HUDEP-2 (cell line): ENCODE data around the gene SH3RF2.
"Not testable (repeated sequence)": the region's sequence is repeated elsewhere in the genome, so short reads cannot be mapped to it uniquely, and the experiment has no call there.

ENCODE experiments used
- DNase-seq, 76 experiments: peaks; one replicate each; lab custom pipeline; 2025; ENCODE audit not compliant: unreplicated experiment in 76 of 76; lab: John Stamatoyannopoulos, UW

SH3RF2 gene

GRCh38 chr5:146069780-146070099 lies 133.4 kb downstream of the SH3RF2 start:
- no peak for DNase-seq

DNA sequence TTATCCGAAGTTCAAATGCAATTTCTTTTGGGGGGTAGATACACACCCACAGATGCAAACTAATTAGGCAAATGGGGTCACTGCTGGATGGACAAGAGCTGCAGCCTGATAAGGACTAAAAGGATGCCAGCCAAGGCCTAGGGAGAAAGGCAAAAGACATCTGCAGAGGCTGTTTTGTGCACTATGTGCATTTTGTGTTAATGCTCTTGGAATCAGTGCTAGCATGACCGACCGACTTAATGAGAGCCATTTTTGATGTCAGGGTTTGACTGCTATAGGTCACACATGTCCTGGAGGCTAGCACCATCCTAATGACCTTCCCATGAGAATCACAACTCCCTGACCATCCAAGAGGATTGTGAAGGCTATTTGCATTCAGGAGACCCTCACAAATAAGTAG lies 134.4 kb downstream of the SH3RF2 start:
- DNase-seq, result no peak

- DNase-seq, result no peak
Measured at GRCh38 chr5:146071171-146071570, 134.8 kb downstream of the SH3RF2 start.

DNA sequence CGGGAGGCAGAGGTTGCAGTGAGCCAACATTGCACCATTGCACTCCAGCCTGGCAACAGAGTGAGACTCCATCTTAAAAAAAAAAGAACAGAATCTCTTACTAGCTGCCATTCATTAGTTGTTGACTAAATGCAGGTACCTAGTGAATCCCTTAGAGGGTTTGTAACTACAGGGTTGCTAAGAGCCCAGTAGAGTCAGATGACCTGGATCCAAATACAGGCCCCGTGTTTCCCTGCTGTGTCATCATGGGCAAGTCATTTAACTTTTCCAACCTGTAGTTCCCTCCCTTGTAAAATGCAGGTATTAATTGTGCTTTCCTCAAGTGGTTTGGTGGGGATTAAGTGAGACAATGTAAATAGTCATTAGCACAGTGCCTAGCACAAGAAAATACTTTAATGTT lies 136.2 kb downstream of the SH3RF2 start:
- DNase-seq, result no peak

- no peak for DNase-seq
Measured at GRCh38 chr5:146073239-146073900, 137.0 kb downstream of the SH3RF2 start.

- DNase-seq, result no peak
Measured at GRCh38 chr5:146076028-146076427, 139.7 kb downstream of the SH3RF2 start.

GRCh38 chr5:146076455-146076854 lies 140.1 kb downstream of the SH3RF2 start:
- no peak for DNase-seq

DNA sequence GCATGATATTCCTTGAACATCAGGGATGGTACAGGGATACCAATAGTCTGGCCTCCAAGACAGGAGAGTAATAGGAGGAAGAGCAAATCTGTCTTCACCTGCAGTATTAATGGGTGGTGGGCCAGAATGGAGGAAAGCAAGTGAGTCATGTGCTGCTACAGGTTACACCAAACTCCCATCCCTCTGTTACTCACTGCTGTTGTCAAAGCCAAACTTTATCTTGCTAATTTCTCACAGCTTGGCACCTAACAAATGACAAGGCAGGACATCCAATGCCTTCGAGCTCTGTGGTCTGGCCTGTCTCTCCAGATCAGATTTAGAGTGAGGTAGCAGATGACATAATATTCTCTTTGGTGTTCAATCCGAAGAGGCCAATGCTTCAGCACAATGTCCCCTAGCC lies 142.2 kb downstream of the SH3RF2 start:
- no peak for DNase-seq

DNA sequence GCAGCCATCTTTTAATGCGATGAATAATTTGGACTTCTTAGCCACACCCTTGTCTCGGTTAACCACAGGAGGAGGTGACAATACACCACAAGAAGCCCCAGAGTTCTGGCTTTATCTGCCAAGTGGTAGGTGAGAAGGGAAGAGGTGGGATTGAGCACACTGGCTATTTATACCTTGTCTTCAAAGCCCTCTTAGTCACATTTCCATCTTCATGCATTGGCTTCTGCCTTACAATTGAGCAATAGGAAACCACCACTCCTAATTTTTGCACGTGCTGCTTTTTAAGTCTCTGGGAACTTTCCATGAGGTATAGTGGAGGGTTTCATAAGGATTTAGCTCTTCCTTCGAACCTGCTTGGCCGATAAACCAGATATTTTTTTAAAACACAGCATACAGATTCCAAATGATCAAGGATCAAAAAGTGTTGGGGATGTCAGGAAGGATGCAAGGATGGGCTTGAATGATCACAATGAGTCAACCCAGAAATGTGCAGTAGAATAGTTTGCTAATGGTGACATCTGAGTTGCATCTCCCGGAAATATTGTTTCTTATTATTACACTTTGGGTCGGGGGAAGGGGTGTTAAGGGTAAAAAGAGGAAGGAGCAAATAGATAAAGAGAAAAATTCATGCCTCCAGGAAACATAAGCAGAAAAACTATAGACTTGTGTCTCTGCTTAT lies 143.5 kb downstream of the SH3RF2 start:
- peak in 10 of 76 experiments; percentile 5 to 26 (median 9) for DNase-seq

GRCh38 chr5:146081556-146081955 lies 145.2 kb downstream of the SH3RF2 start:
- no peak for DNase-seq

DNA sequence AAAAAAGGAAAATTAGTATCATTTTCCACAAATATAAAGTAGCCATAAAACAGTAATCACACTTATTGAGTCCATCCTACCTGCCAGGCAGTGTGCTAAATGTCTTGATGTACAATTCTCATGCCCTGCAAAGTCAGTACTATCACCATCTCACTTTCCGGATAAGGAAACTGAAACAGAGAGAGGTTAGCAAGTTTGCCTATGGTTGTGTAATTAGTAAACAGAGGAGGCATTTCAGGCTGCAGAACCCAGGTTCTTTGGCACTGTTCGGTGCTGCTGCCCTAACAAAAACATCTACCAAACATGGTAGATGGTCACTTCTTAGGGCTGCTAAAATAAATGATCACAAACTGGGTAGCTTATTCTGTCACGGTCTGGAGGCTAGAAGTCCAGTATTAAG lies 146.4 kb downstream of the SH3RF2 start:
- no peak for DNase-seq

GRCh38 chr5:146084376-146084775 lies 148.0 kb downstream of the SH3RF2 start:
- no peak for DNase-seq

- no peak for DNase-seq
Measured at GRCh38 chr5:146088098-146088497, 151.7 kb downstream of the SH3RF2 start.

DNA sequence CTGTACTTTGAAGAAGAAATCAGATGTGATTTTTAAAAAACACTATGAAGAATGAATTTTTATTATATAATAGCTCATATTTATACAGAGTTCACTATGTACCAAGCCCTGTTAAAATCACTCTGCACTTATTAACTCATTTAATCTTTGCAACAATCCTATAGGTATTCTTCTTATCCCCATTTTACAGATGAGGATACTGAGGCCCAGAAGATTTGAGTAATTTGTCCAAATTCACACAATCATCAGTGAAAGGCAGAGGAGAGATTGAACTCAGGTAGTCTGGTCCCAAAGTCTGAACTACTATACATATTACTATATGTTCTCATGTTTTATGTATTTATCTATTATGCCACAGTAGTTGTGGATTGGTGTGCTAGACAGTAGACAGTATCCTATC lies 152.9 kb downstream of the SH3RF2 start:
- no peak for DNase-seq

- no peak for DNase-seq
Measured at GRCh38 chr5:146091881-146092280, 155.5 kb downstream of the SH3RF2 start.

DNA sequence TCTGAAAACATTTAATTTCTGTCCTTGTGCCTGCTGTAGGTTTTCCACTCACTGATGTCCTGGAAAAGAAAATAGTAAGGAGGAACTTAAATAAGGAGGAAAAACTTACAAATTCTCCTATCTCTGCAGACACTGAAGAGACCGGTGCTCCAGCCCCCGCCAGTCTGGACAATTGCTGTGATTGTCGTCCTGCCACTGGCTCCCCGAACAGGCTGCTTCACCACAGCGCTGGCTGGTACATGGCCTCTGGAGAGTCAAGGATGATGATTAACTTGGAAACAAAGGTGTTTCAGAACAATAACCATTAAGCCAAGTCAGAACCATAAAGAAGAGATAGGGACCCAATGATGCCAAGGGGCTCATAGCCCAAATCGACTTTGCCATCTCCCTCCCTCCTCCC lies 161.7 kb downstream of the SH3RF2 start:
- no peak for DNase-seq

GRCh38 chr5:146101646-146102045 lies 165.3 kb downstream of the SH3RF2 start:
- DNase-seq, result no peak

GRCh38 chr5:146103594-146103993 lies 167.2 kb downstream of the SH3RF2 start:
- no peak for DNase-seq

- no peak for DNase-seq
Measured at GRCh38 chr5:146105477-146105876, 169.1 kb downstream of the SH3RF2 start, which contains the start of gene PLAC8L1. Gene PLAC8L1 (minus strand): TSS chr5:146105577. CDS start chr5:146104311, 1,266 bp downstream.

- DNase-seq, result no peak
Measured at GRCh38 chr5:146107901-146108300, 171.5 kb downstream of the SH3RF2 start.

DNA sequence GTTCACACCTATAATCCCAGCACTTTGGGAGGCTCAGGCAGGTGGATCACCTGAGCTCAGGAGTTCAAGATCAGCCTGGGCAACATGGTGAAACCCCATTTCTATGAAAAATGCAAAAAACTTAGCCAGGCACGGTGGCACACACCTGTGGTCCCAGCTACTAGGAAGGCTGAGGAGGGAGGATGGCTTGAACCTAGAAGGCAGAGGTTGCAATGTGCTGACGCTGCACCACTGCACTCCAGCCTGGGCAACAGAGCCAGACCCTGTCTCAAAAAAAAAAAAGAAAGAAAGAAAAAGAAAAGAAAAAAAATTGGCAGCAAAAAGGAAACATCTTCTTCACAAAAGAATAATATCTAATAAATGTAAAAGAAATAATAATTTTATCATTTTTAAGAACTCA lies 172.5 kb downstream of the SH3RF2 start:
- DNase-seq, result not testable (repeated sequence)

DNA sequence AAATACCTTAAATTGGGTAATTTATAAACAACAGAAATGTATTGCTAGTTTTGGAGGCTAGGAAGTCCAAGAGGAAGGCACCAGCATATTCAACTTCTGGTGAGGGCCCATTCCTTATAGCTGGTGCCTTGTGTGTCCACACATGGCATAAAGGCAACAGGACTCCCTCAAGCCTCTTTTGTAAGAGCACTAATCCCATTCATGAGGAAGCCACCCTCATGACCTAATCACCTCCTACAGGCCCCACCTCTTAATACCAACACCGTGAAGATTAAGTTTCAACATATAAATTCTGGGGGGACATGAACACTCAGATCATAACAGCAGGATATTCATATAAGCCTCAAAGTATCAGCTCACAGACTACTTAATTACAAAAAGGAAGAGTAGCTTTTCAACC lies 173.0 kb downstream of the SH3RF2 start:
- DNase-seq, result no peak
